Stimulated activated memory B cell treated with anti-CD40 and anti-IgM and Interleukin-4, amounts not matched to agents 10 μg/mL and 1 μg/mL and 100 μg/mL, for 72 hours (primary cell): ENCODE results near the gene HIVEP3.
A peak's percentile ranks its signal among the peaks of the same experiment; 100 is the strongest.

ENCODE experiments used
- ATAC-seq: fragments of 150-1000 bp; cut with Tn5 transposase; 2 replicates; pipeline ENCODE4 v1.10.0; 2021
- H3K27ac Mint-ChIP-seq: one replicate; pipeline ENCODE4 v1.8.0; 2022; ENCODE audit warnings: mild to moderate bottlenecking, mixed read lengths
- H3K27me3 Mint-ChIP-seq: one replicate; pipeline ENCODE4 v1.8.0; 2022; ENCODE audit warnings: mixed read lengths
- H3K36me3 Mint-ChIP-seq: one replicate; pipeline ENCODE4 v1.8.0; 2022; ENCODE audit warnings: mixed read lengths
- H3K4me1 Mint-ChIP-seq: one replicate; pipeline ENCODE4 v1.8.0; 2022; ENCODE audit warnings: mixed read lengths
- H3K4me3 Mint-ChIP-seq: one replicate; pipeline ENCODE4 v1.8.0; 2022; ENCODE audit warnings: mild to moderate bottlenecking, moderate library complexity, mixed read lengths
- H3K9me3 Mint-ChIP-seq: one replicate; pipeline ENCODE4 v1.8.0; 2022; ENCODE audit warnings: mixed read lengths

HIVEP3 gene

GRCh38 chr1:41734201-41734970 is 184.3 kb downstream of the HIVEP3 start:
- ATAC-seq: no peak
- no peaks in the 10 kb centered on the region for H3K36me3 Mint-ChIP-seq
- H3K4me1 Mint-ChIP-seq: peaks cover 73% of the 10 kb centered on the region
- H3K27me3 Mint-ChIP-seq: no peaks in the 10 kb centered on the region
- H3K27ac Mint-ChIP-seq: peak overlapping the region; percentile 66
- H3K4me3 Mint-ChIP-seq: no peak overlapping the region
- H3K9me3 Mint-ChIP-seq: no peaks in the 10 kb centered on the region

- ATAC-seq: no peak
Measured at GRCh38 chr1:41733725-41734124, 185.0 kb downstream of the HIVEP3 start.

GRCh38 chr1:41733021-41733420 is 185.7 kb downstream of the HIVEP3 start:
- Mint-ChIP-seq H3K36me3 (no peaks in the 10 kb centered on the region), H3K27ac (peak overlapping the region; percentile 58), H3K9me3 (no peaks in the 10 kb centered on the region), H3K4me1 (peaks cover 78% of the 10 kb centered on the region), H3K4me3 (no peak overlapping the region), H3K27me3 (no peaks in the 10 kb centered on the region)
- ATAC-seq: no peak

More at GRCh38 chr1:41733725-41734124, 185.0 kb downstream of the HIVEP3 start:
- Mint-ChIP-seq H3K4me1 (peaks cover 73% of the 10 kb centered on the region), H3K4me3 (no peak overlapping the region), H3K36me3 (no peaks in the 10 kb centered on the region), H3K27me3 (no peaks in the 10 kb centered on the region), H3K27ac (peak overlapping the region; percentile 66), H3K9me3 (no peaks in the 10 kb centered on the region)

GRCh38 chr1:41731516-41732030 is 187.1 kb downstream of the HIVEP3 start:
- H3K4me1 Mint-ChIP-seq: peaks cover 78% of the 10 kb centered on the region

GRCh38 chr1:41730806-41731205 is 187.9 kb downstream of the HIVEP3 start:
- no peak overlapping the region for H3K4me3 Mint-ChIP-seq
- H3K36me3 Mint-ChIP-seq: no peaks in the 10 kb centered on the region
- peaks cover 84% of the 10 kb centered on the region for H3K4me1 Mint-ChIP-seq
- no peaks in the 10 kb centered on the region for H3K9me3 Mint-ChIP-seq
- no peak for ATAC-seq
- no peak overlapping the region for H3K27ac Mint-ChIP-seq
- H3K27me3 Mint-ChIP-seq: no peaks in the 10 kb centered on the region

More at GRCh38 chr1:41731516-41732030, 187.1 kb downstream of the HIVEP3 start:
- ATAC-seq: no peak
- Mint-ChIP-seq H3K27me3 (no peaks in the 10 kb centered on the region), H3K36me3 (no peaks in the 10 kb centered on the region), H3K9me3 (no peaks in the 10 kb centered on the region), H3K27ac (peak overlapping the region; percentile 2), H3K4me3 (no peak overlapping the region)

GRCh38 chr1:41728403-41729202 is 190.1 kb downstream of the HIVEP3 start:
- ATAC-seq: peak; percentile 95
- Mint-ChIP-seq H3K27me3 (no peaks in the 10 kb centered on the region), H3K4me1 (peaks cover 62% of the 10 kb centered on the region), H3K9me3 (no peaks in the 10 kb centered on the region), H3K36me3 (no peaks in the 10 kb centered on the region), H3K27ac (peak overlapping the region; percentile 86), H3K4me3 (peak overlapping the region; percentile 7)

- H3K9me3 Mint-ChIP-seq: no peaks in the 10 kb centered on the region
- ATAC-seq: no peak
- no peaks in the 10 kb centered on the region for H3K36me3 Mint-ChIP-seq
- H3K4me3 Mint-ChIP-seq: peak overlapping the region; percentile 22
- peaks cover 61% of the 10 kb centered on the region for H3K4me1 Mint-ChIP-seq
- H3K27ac Mint-ChIP-seq: peak overlapping the region; percentile 86
- no peaks in the 10 kb centered on the region for H3K27me3 Mint-ChIP-seq
Measured at GRCh38 chr1:41727749-41728115, 191.0 kb downstream of the HIVEP3 start.

GRCh38 chr1:41726899-41727748 is 191.6 kb downstream of the HIVEP3 start:
- H3K9me3 Mint-ChIP-seq: no peaks in the 10 kb centered on the region
- H3K4me3 Mint-ChIP-seq: peak overlapping the region; percentile 43
- H3K27ac Mint-ChIP-seq: peak overlapping the region; percentile 86
- peak; percentile 62 for ATAC-seq
- H3K27me3 Mint-ChIP-seq: no peaks in the 10 kb centered on the region
- H3K4me1 Mint-ChIP-seq: peaks cover 62% of the 10 kb centered on the region
- no peaks in the 10 kb centered on the region for H3K36me3 Mint-ChIP-seq

- Mint-ChIP-seq H3K4me1 (peaks cover 61% of the 10 kb centered on the region), H3K27ac (peak overlapping the region; percentile 86), H3K4me3 (peak overlapping the region; percentile 43), H3K27me3 (no peaks in the 10 kb centered on the region), H3K36me3 (no peaks in the 10 kb centered on the region), H3K9me3 (no peaks in the 10 kb centered on the region)
- no peak for ATAC-seq
Measured at GRCh38 chr1:41726292-41726691, 192.4 kb downstream of the HIVEP3 start.

GRCh38 chr1:41724926-41725325 is 193.8 kb downstream of the HIVEP3 start:
- Mint-ChIP-seq H3K9me3 (no peaks in the 10 kb centered on the region), H3K4me1 (peaks cover 65% of the 10 kb centered on the region), H3K27me3 (no peaks in the 10 kb centered on the region), H3K36me3 (no peaks in the 10 kb centered on the region), H3K27ac (peak overlapping the region; percentile 17), H3K4me3 (no peak overlapping the region)
- no peak for ATAC-seq

GRCh38 chr1:41724248-41724647 is 194.5 kb downstream of the HIVEP3 start:
- H3K4me3 Mint-ChIP-seq: no peak overlapping the region
- no peaks in the 10 kb centered on the region for H3K36me3 Mint-ChIP-seq
- H3K9me3 Mint-ChIP-seq: no peaks in the 10 kb centered on the region
- H3K27me3 Mint-ChIP-seq: no peaks in the 10 kb centered on the region
- no peak for ATAC-seq
- peaks cover 65% of the 10 kb centered on the region for H3K4me1 Mint-ChIP-seq
- no peak overlapping the region for H3K27ac Mint-ChIP-seq

GRCh38 chr1:41723786-41724185 is 194.9 kb downstream of the HIVEP3 start:
- Mint-ChIP-seq H3K27me3 (no peaks in the 10 kb centered on the region), H3K9me3 (no peaks in the 10 kb centered on the region), H3K4me3 (no peak overlapping the region), H3K36me3 (no peaks in the 10 kb centered on the region), H3K27ac (no peak overlapping the region), H3K4me1 (peaks cover 65% of the 10 kb centered on the region)
- no peak for ATAC-seq

- H3K27ac Mint-ChIP-seq: peak overlapping the region; percentile 1
- ATAC-seq: no peak
- H3K4me1 Mint-ChIP-seq: peaks cover 60% of the 10 kb centered on the region
- H3K4me3 Mint-ChIP-seq: no peak overlapping the region
- H3K9me3 Mint-ChIP-seq: no peaks in the 10 kb centered on the region
- H3K36me3 Mint-ChIP-seq: no peaks in the 10 kb centered on the region
- H3K27me3 Mint-ChIP-seq: no peaks in the 10 kb centered on the region
Measured at GRCh38 chr1:41722184-41722583, 196.5 kb downstream of the HIVEP3 start.

GRCh38 chr1:41720861-41721410 is 197.8 kb downstream of the HIVEP3 start:
- peak overlapping the region; percentile 39 for H3K4me3 Mint-ChIP-seq
- peak; percentile 54 for ATAC-seq

More at GRCh38 chr1:41720861-41721410, 197.8 kb downstream of the HIVEP3 start:
- no peaks in the 10 kb centered on the region for H3K9me3 Mint-ChIP-seq
- no peaks in the 10 kb centered on the region for H3K36me3 Mint-ChIP-seq
- H3K27me3 Mint-ChIP-seq: no peaks in the 10 kb centered on the region
- no peak overlapping the region for H3K27ac Mint-ChIP-seq
- peaks cover 52% of the 10 kb centered on the region for H3K4me1 Mint-ChIP-seq
